ENCODE data around the gene KCNIP4. TPM values are rescaled to one million over a fixed set of nuclear protein-coding genes. Genes with fewer than 3 reads are reported as not detected.

KCNIP4 gene
- total and polyA plus RNA-seq, 2 of the 4 experiments (the other 2 are of a cell fraction), result not detected

- WGBS, 2 experiments (ENCODE audit: extremely low coverage in 2 of 2, insufficient read length in 1 of 2), result no CpG with 5 or more reads among the region's 2 CpGs
- POLR2A ChIA-PET (ENCODE audit: unreplicated experiment), result no interaction called here
- intact Hi-C loops (cut with micrococcal nuclease), result no loop called here
These were observed 378.9 kb downstream of the KCNIP4 start for GRCh38 chr4:21569638-21570037.

More at GRCh38 chr4:21569638-21570037, 378.9 kb downstream of the KCNIP4 start:
- H2AFZ ChIP-seq (replicated peaks; ENCODE audit: low read length, poor library complexity), result no peak overlapping the region
- no peak for DNase-seq
- no peaks in the 10 kb centered on the region for H3K36me3 ChIP-seq (ENCODE audit: control insufficient read depth, insufficient read depth, low read length)
- H3K4me2 ChIP-seq (ENCODE audit: low read depth, low read length), result no peak overlapping the region
- H3K27me3 ChIP-seq (ENCODE audit: control insufficient read depth, insufficient read depth, low read length), result no peaks in the 10 kb centered on the region
- H4K20me1 ChIP-seq (ENCODE audit: insufficient read depth, low read length), result no peaks in the 10 kb centered on the region
- no peak overlapping the region for H2BK15ac ChIP-seq (ENCODE audit: low read depth, low read length)
- in situ Hi-C loops (cut with MboI; ENCODE audit: low sequenced_read_pairs) (no loop called here), dilution Hi-C loops (cut with HindIII; ENCODE audit: low sequenced_read_pairs, unreplicated experiment) (no loop called here)
- no peak overlapping the region for H4K5ac ChIP-seq (ENCODE audit: low read depth, low read length)
- H3K4ac ChIP-seq (ENCODE audit: low read depth, low read length), result no peak overlapping the region
- no peak for TF ChIP-seq CHD1 (IDR thresholded peaks at IDR 0.05; ENCODE audit: low read depth, low read length)
- no peak for TF ChIP-seq SMC3 (IDR thresholded peaks at IDR 0.05; ENCODE audit: low read depth, low read length)
- TF ChIP-seq CTCF (conservative IDR thresholded peaks at IDR 0.05; ENCODE audit: low read depth, low read length), result no peak
- TF ChIP-seq RCOR1 (IDR thresholded peaks at IDR 0.05; ENCODE audit: insufficient replicate concordance, low read length), result no peak
- no peak for TF ChIP-seq ELK1 (IDR thresholded peaks at IDR 0.05; ENCODE audit: borderline replicate concordance, low read depth, low read length)
- TF ChIP-seq FOS (IDR thresholded peaks at IDR 0.05; ENCODE audit: low read depth, low read length), result no peak
- TF ChIP-seq POLR2A (IDR thresholded peaks at IDR 0.05; ENCODE audit: low read depth, low read length), result no peak
- no peak for TF ChIP-seq MAZ (IDR thresholded peaks at IDR 0.05; ENCODE audit: borderline replicate concordance, low read depth, low read length)
- TF ChIP-seq RAD21 (IDR thresholded peaks at IDR 0.05; ENCODE audit: low read length), result no peak
- no peak for TF ChIP-seq CEBPB (IDR thresholded peaks at IDR 0.05; ENCODE audit: low read depth, low read length)
- TF ChIP-seq BHLHE40 (IDR thresholded peaks at IDR 0.05; ENCODE audit: low read depth, low read length), result no peak
- no peak for TF ChIP-seq MXI1 (IDR thresholded peaks at IDR 0.05; ENCODE audit: borderline replicate concordance, low read depth, low read length)
- H4K8ac ChIP-seq (ENCODE audit: low read depth in 2 of 2, low read length in 2 of 2), result no peak overlapping the region
- H3K79me1 ChIP-seq (ENCODE audit: low read depth in 1 of 2, low read length in 2 of 2), result no peaks in the 10 kb centered on the region
- no peak overlapping the region for H3K27ac ChIP-seq (ENCODE audit: insufficient read depth, low read length)
- CTCF ChIA-PET, result no interaction called here
- no peak overlapping the region for H2BK120ac ChIP-seq (ENCODE audit: low read depth, low read length)
- H3K14ac ChIP-seq (replicated peaks; ENCODE audit: low read depth, low read length), result no peak overlapping the region
- no peak overlapping the region for H3K56ac ChIP-seq (ENCODE audit: extremely low read depth, insufficient read depth, low read length)
- no peak overlapping the region for H2BK20ac ChIP-seq (ENCODE audit: low read depth, low read length)
- no peak overlapping the region for H3K9ac ChIP-seq (ENCODE audit: low read depth, low read length)
- ATAC-seq (ENCODE audit: low read depth), result no peak
- H3K4me3 ChIP-seq (ENCODE audit: insufficient read depth, low read depth, low read length), result no peak overlapping the region
- no peak overlapping the region for H3K23ac ChIP-seq (ENCODE audit: low read depth, low read length)
- H3K9me1 ChIP-seq (ENCODE audit: insufficient read depth, low read length), result no peaks in the 10 kb centered on the region
- peaks cover 3% of the 10 kb centered on the region for H3K9me3 ChIP-seq (ENCODE audit: control insufficient read depth, insufficient read depth, low read length)
- H2AK9ac ChIP-seq (replicated peaks; ENCODE audit: low read depth, low read length, poor library complexity), result no peak overlapping the region
- H4K91ac ChIP-seq (ENCODE audit: insufficient read depth, low read depth, low read length), result no peak overlapping the region
- H3K4me1 ChIP-seq (ENCODE audit: control insufficient read depth, insufficient read depth, low read length), result no peaks in the 10 kb centered on the region
- BruUV-seq (replicated peaks), result no TSS peak
- no peak overlapping the region for H2AK5ac ChIP-seq (ENCODE audit: low read depth, low read length)
- H2BK5ac ChIP-seq (ENCODE audit: low read depth, low read length, poor library complexity, severe bottlenecking), result no peak overlapping the region
- no peak overlapping the region for H3K18ac ChIP-seq (ENCODE audit: low read depth, low read length)
